NCI-H510A treated with DMSO at 0.1 percent for 48 hours (cell line): ENCODE measurements around the gene WDR37.
"Not testable (repeated sequence)": the region's sequence is repeated elsewhere in the genome, so short reads cannot be mapped to it uniquely, and the experiment has no call there.

Source experiments
- DNase-seq: peaks from one replicate; lab custom pipeline; 2025; lab: John Stamatoyannopoulos, UW

WDR37 gene

DNA sequence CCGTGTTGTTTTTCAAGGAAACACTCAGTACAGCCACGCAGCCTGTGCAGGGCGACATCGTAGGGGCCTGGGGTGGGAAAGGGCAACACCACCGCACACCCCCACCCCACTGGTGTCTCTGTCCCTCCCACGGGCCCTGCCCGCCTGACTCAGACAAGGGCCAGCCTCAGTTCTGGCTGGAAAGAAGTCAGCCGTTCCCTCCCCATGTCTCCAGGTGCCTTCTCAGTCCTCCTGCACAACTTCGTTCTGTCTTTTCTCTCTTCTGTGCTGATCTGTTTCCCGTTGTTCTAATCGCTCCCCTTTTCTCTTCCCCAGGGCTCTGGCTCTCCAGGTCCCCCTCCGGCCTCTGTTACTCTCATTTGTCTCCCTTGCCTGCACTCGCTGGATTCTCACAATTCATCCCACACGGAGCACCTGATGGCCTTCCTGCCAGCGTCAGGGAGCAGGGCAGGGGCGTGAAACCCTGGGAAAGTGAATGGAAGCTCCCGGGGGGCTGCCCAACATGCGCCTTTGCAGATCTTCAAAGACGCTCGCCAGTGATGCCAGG is 97.7 kb downstream of the WDR37 start:
- no peak for DNase-seq

GRCh38 chr10:1154531-1155295 is 98.5 kb downstream of the WDR37 start:
- no peak for DNase-seq

- DNase-seq, result no peak
Measured at GRCh38 chr10:1155791-1156615, 99.8 kb downstream of the WDR37 start.

- no peak for DNase-seq
Measured at GRCh38 chr10:1156616-1156886, 100.4 kb downstream of the WDR37 start.

- DNase-seq, result no peak
Measured at GRCh38 chr10:1156921-1157614, 100.9 kb downstream of the WDR37 start.

GRCh38 chr10:1157615-1157933 is 101.4 kb downstream of the WDR37 start:
- DNase-seq, result no peak

GRCh38 chr10:1158066-1158465 is 101.9 kb downstream of the WDR37 start:
- no peak for DNase-seq

DNA sequence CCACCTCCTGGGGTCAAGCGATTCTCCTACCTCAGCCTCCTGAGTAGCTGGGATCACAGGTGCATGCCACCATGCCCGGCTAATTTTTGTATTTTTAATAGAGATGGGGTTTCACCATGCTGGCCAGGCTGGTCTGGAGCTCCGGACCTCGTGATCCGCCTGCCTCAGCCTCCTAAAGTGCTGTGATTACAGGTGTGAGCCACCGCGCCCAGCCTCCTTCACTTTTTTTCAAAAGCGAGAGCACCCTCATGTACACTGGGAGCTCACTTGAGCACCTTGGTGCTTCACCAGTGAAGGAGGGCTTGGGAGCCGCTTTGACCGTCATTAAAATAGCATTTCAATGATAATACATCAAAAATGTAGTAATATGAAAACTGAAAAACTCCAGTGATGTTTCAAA is 102.4 kb downstream of the WDR37 start:
- not testable (repeated sequence) for DNase-seq

DNA sequence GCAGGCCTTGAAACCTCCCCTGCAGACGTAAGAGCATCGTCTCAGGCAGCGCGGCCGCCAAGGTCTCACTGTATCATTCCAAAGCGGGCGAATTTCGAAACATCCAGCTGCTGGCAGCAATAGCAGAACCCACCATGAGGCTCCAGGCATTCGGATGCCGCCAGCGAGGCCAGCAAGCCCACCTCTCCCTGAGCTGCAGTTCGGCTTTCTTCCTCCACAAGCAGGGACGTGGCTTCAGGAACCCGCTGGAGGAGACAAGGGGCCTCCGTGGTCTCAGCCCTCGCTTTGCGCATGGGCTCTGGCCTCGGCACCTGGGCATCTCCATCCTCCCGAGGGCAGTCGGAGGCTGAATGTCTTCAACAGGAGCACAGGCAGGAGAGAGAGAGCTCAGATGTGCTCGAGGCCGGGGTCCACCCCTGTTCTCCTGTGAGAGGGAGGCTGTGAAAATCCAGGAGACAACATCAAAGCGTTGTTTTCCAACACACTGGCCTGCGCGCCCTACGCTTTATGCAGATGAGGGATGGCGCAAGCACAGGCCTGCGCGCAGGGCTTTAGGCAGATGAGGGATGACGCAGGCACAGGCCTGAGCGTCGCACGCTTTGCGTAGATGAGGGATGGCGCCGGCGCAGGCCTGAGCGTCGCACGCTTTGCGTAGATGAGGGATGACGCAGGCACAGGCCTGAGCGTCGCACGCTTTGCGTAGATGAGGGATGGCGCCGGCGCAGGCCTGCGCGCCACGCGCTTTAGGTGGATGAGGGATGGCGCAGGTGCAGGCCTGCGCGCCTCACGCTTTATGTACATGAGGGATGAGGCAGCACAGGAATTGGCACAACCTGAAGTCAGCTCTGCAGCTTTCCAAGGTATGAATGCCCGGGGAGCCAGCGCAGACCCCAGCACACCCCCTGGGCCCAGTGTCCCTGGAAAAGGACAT is 103.2 kb downstream of the WDR37 start:
- no peak for DNase-seq

DNA sequence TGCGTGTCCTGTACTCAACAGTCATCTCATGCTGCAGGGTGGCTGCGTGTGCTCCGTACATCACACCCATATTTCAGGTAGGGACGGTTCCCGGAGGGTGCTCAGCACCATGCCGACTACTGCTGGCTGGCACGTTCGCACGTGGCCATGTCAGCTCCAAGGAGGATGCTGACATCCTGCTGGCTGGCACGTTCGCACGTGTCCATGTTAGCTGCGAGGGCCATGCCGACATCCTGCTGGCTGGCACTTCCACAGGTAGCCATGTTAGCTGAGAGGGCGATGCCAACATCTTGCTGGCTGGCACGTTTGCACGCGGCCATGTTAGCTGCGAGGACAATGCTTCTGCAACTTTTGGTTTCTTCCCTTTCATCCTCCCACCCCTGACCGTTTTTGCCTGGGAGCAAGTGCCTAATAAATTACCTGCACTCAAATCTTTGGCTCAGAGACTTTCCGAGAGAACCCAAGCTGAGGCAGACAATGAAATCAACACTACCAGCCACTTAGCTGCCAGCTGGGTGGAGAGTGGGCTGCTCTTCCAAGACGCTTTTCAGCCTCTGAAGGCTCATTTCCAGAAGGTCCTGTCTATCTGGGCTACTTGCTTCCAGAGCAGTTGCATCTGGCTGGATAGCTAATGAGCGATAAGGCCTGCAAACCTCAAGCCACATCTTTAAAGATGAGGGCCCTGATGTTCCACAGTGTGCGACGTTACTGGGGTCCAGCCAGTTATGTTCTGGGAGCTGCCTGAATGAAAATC is 104.6 kb downstream of the WDR37 start:
- DNase-seq, result no peak

- DNase-seq, result not testable (repeated sequence)
Measured at GRCh38 chr10:1161315-1161673, 105.1 kb downstream of the WDR37 start.

- no peak for DNase-seq
Measured at GRCh38 chr10:1162481-1163203, 106.5 kb downstream of the WDR37 start.

DNA sequence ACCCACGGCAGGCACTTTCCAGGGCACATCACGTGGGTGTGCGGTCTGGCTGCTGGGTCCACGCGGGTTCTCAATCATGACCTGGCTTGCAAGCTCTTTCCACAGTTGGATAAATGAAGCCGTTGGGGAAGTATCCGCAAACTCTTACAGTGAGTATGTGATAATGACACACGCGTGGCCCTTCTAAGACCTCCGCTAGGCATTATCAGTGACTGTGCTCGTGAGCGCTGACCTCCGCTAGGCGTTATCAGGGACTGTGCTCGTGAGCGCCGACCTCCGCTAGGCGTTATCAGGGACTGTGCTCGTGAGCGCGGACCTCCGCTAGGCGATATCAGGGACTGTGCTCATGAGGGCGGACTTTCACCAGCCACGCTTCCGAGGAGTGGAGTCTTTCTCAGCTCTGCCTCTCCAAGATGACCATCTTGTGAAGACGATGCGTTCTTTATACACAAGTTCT is 107.0 kb downstream of the WDR37 start:
- DNase-seq, result no peak

DNA sequence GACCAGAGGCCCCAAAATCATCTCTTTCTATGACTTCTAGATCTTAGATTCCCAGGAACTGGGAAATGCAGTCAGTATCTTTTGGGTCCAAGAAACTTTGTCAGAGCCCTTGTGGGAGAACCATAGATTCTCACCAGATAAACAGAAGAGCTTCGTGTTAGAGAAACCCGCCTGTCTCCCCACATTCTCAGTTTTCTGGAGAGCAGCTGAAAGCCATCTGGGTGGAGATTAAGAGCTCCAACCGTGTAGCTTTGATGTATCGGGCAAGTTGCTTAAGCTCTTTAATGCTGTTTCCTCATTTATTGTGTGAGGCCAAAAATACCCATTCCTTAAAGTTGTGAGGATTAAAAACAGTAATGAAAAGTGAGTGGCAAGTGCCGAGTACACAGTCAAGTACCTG is 107.6 kb downstream of the WDR37 start:
- no peak for DNase-seq

GRCh38 chr10:1166101-1166827 is 110.1 kb downstream of the WDR37 start:
- DNase-seq, result no peak

- no peak for DNase-seq
Measured at GRCh38 chr10:1166828-1167275, 110.7 kb downstream of the WDR37 start.

DNA sequence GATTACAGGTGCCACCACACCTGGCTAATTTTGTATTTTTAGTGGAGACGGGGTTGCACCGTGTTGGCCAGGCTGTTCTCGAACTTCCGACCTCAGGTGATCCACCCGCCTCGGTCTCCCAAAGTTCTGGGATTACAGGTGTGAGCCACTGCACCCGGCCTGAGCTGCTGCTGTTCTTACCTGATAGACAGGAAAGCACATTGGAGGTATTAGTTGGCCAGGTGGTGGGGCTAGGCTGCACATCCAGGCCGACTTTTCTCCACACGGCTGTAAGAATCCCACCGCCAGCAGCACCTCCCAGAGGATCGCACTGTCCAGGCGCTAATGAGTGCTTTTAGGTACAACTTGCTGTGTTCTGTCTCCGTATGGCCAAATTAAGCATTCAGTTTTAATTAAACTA is 112.6 kb downstream of the WDR37 start:
- DNase-seq, result no peak

- no peak for DNase-seq
Measured at GRCh38 chr10:1169186-1169885, 113.2 kb downstream of the WDR37 start.
